IMR-90 (cell line): ENCODE results near the gene FARP1. TPM values are rescaled to one million over a fixed set of nuclear protein-coding genes. Genes with fewer than 3 reads are reported as not detected.

Experiments
- ATAC-seq: fragments of 200-7000 bp; cut with Tn5 transposase; 2 replicates; pipeline ENCODE4 v1.9.1; 2020; ENCODE audit warnings: low read depth, mild to moderate bottlenecking, moderate library complexity
- BruUV-seq: library from RNA; stranded (reverse); fragments of 400-500 nt; replicated peaks from 2 replicates; lab custom pipeline; 2021; lab: Mats Ljungman, UMichigan
- CTCF ChIA-PET: fragments of 300-600 bp; formaldehyde crosslinking; extraction: SDS; loops from one replicate; lab custom pipeline; 2021; ENCODE audit warnings: antibody characterized with exemption; lab: Yijun Ruan, JAX
- POLR2A ChIA-PET: fragments of 300-600 bp; sonication (Branson Sonifier 250); formaldehyde crosslinking; loops from one replicate; lab custom pipeline; 2022; ENCODE audit warnings: antibody characterized with exemption; ENCODE audit not compliant: unreplicated experiment; lab: Charles Lee
- DNase-seq: peaks from one replicate; pipeline ENCODE4 v3.0.0; 2013
- H2AFZ ChIP-seq: replicated peaks from 2 replicates; pipeline ENCODE3; 2013; ENCODE audit warnings: low read length, mild to moderate bottlenecking; ENCODE audit not compliant: poor library complexity
- H2AK5ac ChIP-seq: 2 replicates; pipeline ENCODE4 v1.6.1; 2013; ENCODE audit warnings: low read depth, low read length, inconsistent platforms
- H2AK9ac ChIP-seq: replicated peaks from 2 replicates; pipeline ENCODE3; 2013; ENCODE audit warnings: mild to moderate bottlenecking, low read depth, low read length, moderate library complexity; ENCODE audit not compliant: poor library complexity
- H2BK120ac ChIP-seq: 2 replicates; pipeline ENCODE4 v1.6.1; 2013; ENCODE audit warnings: low read depth, low read length, inconsistent platforms
- H2BK15ac ChIP-seq: 3 replicates; pipeline ENCODE4 v1.6.1; 2013; ENCODE audit warnings: low read depth, low read length, inconsistent platforms
- H2BK20ac ChIP-seq: 2 replicates; pipeline ENCODE4 v1.6.1; 2013; ENCODE audit warnings: low read depth, mild to moderate bottlenecking, inconsistent platforms, low read length, moderate library complexity
- H2BK5ac ChIP-seq: 2 replicates; pipeline ENCODE4 v1.6.1; 2013; ENCODE audit warnings: mild to moderate bottlenecking, low read depth, low read length, inconsistent platforms; ENCODE audit not compliant: poor library complexity, severe bottlenecking
- H3K14ac ChIP-seq: replicated peaks from 2 replicates; pipeline ENCODE4 v1.6.1; 2013; ENCODE audit warnings: low read depth, low read length, inconsistent platforms
- H3K18ac ChIP-seq: 2 replicates; pipeline ENCODE4 v1.6.1; 2013; ENCODE audit warnings: low read depth, low read length, control low read depth
- H3K23ac ChIP-seq: 2 replicates; pipeline ENCODE4 v1.6.1; 2013; ENCODE audit warnings: low read depth, low read length, inconsistent platforms
- H3K27ac ChIP-seq: 2 replicates; pipeline ENCODE4 v1.5.1; 2013; ENCODE audit warnings: mild to moderate bottlenecking, control low read depth, low read length; ENCODE audit not compliant: insufficient read depth
- H3K27me3 ChIP-seq: 2 replicates; pipeline ENCODE4 v1.6.1; 2013; ENCODE audit warnings: low read length; ENCODE audit not compliant: control insufficient read depth, insufficient read depth
- H3K36me3 ChIP-seq: 2 replicates; pipeline ENCODE4 v1.6.1; 2013; ENCODE audit warnings: low read length, mixed read lengths; ENCODE audit not compliant: control insufficient read depth, insufficient read depth
- H3K4ac ChIP-seq: 2 replicates; pipeline ENCODE4 v1.6.1; 2013; ENCODE audit warnings: low read depth, low read length, inconsistent platforms
- H3K4me1 ChIP-seq: 2 replicates; pipeline ENCODE4 v1.6.1; 2013; ENCODE audit warnings: low read length, mixed read lengths; ENCODE audit not compliant: control insufficient read depth, insufficient read depth
- H3K4me2 ChIP-seq: 2 replicates; pipeline ENCODE4 v1.6.1; 2013; ENCODE audit warnings: low read depth, mild to moderate bottlenecking, control low read depth, low read length, moderate library complexity
- H3K4me3 ChIP-seq: 2 replicates; pipeline ENCODE4 v1.5.1; 2013; ENCODE audit warnings: low read depth, mild to moderate bottlenecking, control low read depth, low read length, moderate library complexity; ENCODE audit not compliant: insufficient read depth
- H3K56ac ChIP-seq: 2 replicates; pipeline ENCODE4 v1.6.1; 2013; ENCODE audit warnings: low read length, inconsistent platforms; ENCODE audit not compliant: insufficient read depth; ENCODE audit errors: extremely low read depth
- H3K79me1 ChIP-seq, 2 experiments: 2 replicates each; pipeline ENCODE4 v1.6.1; 2013; ENCODE audit warnings: low read length in 2 of 2, inconsistent platforms in 1 of 2, low read depth in 1 of 2
- H3K9ac ChIP-seq: 2 replicates; pipeline ENCODE4 v1.6.1; 2013; ENCODE audit warnings: low read depth, low read length, control low read depth
- H3K9me1 ChIP-seq: 2 replicates; pipeline ENCODE4 v1.6.1; 2013; ENCODE audit warnings: low read length, inconsistent platforms; ENCODE audit not compliant: insufficient read depth
- H3K9me3 ChIP-seq: 2 replicates; pipeline ENCODE4 v1.6.1; 2013; ENCODE audit warnings: low read length; ENCODE audit not compliant: control insufficient read depth, insufficient read depth
- H4K20me1 ChIP-seq: 2 replicates; pipeline ENCODE4 v1.6.1; 2013; ENCODE audit warnings: low read length, inconsistent platforms; ENCODE audit not compliant: insufficient read depth
- H4K5ac ChIP-seq: 2 replicates; pipeline ENCODE4 v1.6.1; 2013; ENCODE audit warnings: mild to moderate bottlenecking, low read depth, low read length, control low read depth
- H4K8ac ChIP-seq, 2 experiments: 2 replicates each; pipeline ENCODE4 v1.6.1; 2013; ENCODE audit warnings: low read depth in 2 of 2, low read length in 2 of 2, control low read depth in 1 of 2, inconsistent platforms in 1 of 2
- H4K91ac ChIP-seq: 2 replicates; pipeline ENCODE4 v1.6.1; 2013; ENCODE audit warnings: low read depth, low read length, inconsistent platforms; ENCODE audit not compliant: insufficient read depth
- CEBPB ChIP-seq: IDR thresholded peaks from 2 replicates; pipeline ENCODE4 v1.6.1; 2012; ENCODE audit warnings: low read depth, low read length, improper control_type of control experiment
- MAZ ChIP-seq: IDR thresholded peaks from 2 replicates; pipeline ENCODE4 v1.6.1; 2012; ENCODE audit warnings: low read depth, mild to moderate bottlenecking, low read length, improper control_type of control experiment, moderate library complexity, borderline replicate concordance
- MXI1 ChIP-seq: IDR thresholded peaks from 2 replicates; pipeline ENCODE4 v1.6.1; 2012; ENCODE audit warnings: low read depth, mild to moderate bottlenecking, low read length, moderate library complexity, borderline replicate concordance
- NFE2L2 ChIP-seq: fragments of 150-350 bp; IDR thresholded peaks from 2 replicates; pipeline ENCODE4 v1.6.1; 2016; ENCODE audit warnings: low read depth, mild to moderate bottlenecking, low read length
- USF2 ChIP-seq: fragments of 150-350 bp; IDR thresholded peaks from 2 replicates; pipeline ENCODE4 v1.6.1; 2017; ENCODE audit warnings: mild to moderate bottlenecking, antibody characterized with exemption, low read length, low read depth
- WGBS, 2 experiments: methylation state at CpG; one replicate each; pipeline versions ENCODE4 v1.1.5 to v1.1.7; 2013; ENCODE audit warnings: missing lambda C conversion rate in 2 of 2; ENCODE audit not compliant: insufficient read length in 1 of 2; ENCODE audit errors: extremely low coverage in 2 of 2; 5-methylcytosine and 5-hydroxymethylcytosine counted together
- dilution Hi-C: fragments of 300-500 bp; cut with HindIII; formaldehyde crosslinking; loops from one replicate; pipeline ENCODE4 v1.14.3; 2018; ENCODE audit warnings: low sequenced_read_pairs; ENCODE audit not compliant: unreplicated experiment
- in situ Hi-C: fragments of 300-500 bp; cut with MboI; formaldehyde crosslinking; loops from 3 replicates; pipeline ENCODE4 v1.14.3; 2019; ENCODE audit warnings: low sequenced_read_pairs, inconsistent platforms, mixed read lengths
- intact Hi-C: fragments of 100-400 bp; cut with micrococcal nuclease; formaldehyde crosslinking; loops from 2 replicates; pipeline ENCODE4 v1.10.0; 2022
- polyA plus RNA-seq, 3 experiments: library from polyadenylated mRNA; depleted of rRNA; stranded (reverse); fragments of >200 nt; gene quantifications; 2 replicates each; pipeline ENCODE4 v1.2.3, GENCODE V29; 2012; ENCODE audit warnings: low replicate concordance in 1 of 3
- total RNA-seq: library from RNA; depleted of rRNA; stranded (reverse); fragments of >200 nt; gene quantifications from 2 replicates; pipeline ENCODE4 v1.2.3, GENCODE V29; 2012

FARP1 gene
- total and polyA plus RNA-seq, 2 of the 4 experiments (the other 2 are of a cell fraction) = 39.6 to 57.0 TPM

DNA sequence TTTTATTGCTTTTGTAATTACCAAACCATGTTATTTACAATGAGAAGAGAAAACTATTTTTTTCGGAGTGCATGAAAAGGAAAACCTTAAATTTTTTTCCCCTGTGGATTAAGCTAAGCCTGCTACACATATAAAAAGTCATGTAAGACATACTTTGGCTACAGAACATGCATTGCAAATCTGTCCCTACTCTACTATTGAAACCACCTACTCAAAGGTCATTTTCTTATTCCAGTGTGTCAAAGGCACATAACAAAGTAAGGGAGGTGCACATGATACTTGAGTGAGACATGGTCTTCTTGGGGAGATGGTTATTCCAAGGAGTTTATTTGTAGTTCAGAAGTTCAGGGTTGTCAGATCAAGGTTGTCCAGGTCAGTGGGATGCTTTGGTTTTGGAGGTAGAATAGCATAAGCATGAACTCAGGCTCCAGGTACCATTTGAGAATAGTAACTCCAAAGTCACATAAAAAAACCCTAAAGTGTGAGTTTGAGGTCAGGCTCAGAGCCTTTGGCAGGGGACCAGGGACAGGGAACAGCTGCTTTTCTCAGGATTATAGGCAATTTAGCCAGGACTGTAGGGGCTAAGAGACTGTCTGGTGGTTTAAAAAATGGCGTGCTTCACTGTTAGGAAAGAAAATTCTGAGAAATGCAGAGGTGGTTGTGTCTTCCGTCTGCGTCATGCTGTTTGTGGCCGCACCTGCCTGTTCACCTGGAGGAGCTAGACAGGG lies 15.4 kb downstream of the FARP1 start:
- Histone ChIP-seq H4K5ac (no peak overlapping the region), H3K79me1 (peaks cover 49 to 93% of the 10 kb centered on the region in 2 experiments), H2AFZ (no peak overlapping the region), H2BK15ac (no peak overlapping the region), H3K4me1 (peaks cover 15% of the 10 kb centered on the region), H2BK20ac (no peak overlapping the region), H4K91ac (no peak overlapping the region), H2AK9ac (no peak overlapping the region), H2AK5ac (no peak overlapping the region), H3K9me1 (peaks cover 41% of the 10 kb centered on the region), H3K56ac (no peak overlapping the region), H3K27ac (no peak overlapping the region), H3K4me2 (no peak overlapping the region), H3K4me3 (no peak overlapping the region), H4K8ac (no peak overlapping the region), H2BK120ac (no peak overlapping the region), H3K9me3 (no peaks in the 10 kb centered on the region), H3K36me3 (peaks cover 11% of the 10 kb centered on the region), H3K18ac (no peak overlapping the region), H3K9ac (no peak overlapping the region), H3K23ac (no peak overlapping the region), H3K4ac (no peak overlapping the region), H3K14ac (no peak overlapping the region), H4K20me1 (peaks cover 90% of the 10 kb centered on the region), H2BK5ac (no peak overlapping the region), H3K27me3 (no peaks in the 10 kb centered on the region)
- DNase-seq = no peak
- intact Hi-C loops = no loop called here
- dilution Hi-C loops = no loop called here
- BruUV-seq = no TSS peak
- CTCF ChIA-PET = no interaction called here
- no peak for TF ChIP-seq USF2
- no peak for TF ChIP-seq MXI1
- no peak for TF ChIP-seq NFE2L2
- TF ChIP-seq CEBPB = no peak
- no peak for TF ChIP-seq MAZ
- in situ Hi-C loops = no loop called here
- POLR2A ChIA-PET = no interaction called here
- 71% methylated on average over 3 of the region's 5 CpGs; no CpG with 5 or more reads in 1 of the 2 experiments for WGBS, 2 experiments
- ATAC-seq = no peak
